ENCODE measurements around the gene PP2D1. TPM values are rescaled to one million over a fixed set of nuclear protein-coding genes. Genes with fewer than 3 reads are reported as not detected.

Gene PP2D1
- total and polyA plus RNA-seq, 9 of the 15 experiments (the other 6 are each of a cell fraction or from before 2014, with no cell fraction given): 0.07 to 0.10 TPM; not detected in 7

DNA sequence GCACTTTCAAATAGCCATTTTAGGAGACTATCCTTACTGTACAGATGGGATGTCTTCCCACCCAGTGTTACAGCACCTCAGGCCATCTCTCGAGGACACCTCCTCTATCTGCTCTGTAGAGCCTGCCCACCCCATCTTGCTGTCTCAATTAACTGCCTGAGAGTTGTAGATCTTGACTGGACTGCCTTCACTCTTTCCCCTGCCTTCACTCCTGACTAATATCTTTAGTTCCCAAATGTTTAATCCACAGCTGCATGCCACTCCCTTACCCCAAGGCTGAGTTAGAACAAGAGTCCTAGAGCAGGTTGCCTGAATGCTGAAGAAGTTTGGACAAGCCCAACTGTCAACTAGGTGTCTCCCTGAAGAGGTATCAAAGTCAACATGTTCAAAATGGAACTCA, 1.3 kb upstream of the PP2D1 start (continued):
- TF ChIP-seq, protein P1, sequence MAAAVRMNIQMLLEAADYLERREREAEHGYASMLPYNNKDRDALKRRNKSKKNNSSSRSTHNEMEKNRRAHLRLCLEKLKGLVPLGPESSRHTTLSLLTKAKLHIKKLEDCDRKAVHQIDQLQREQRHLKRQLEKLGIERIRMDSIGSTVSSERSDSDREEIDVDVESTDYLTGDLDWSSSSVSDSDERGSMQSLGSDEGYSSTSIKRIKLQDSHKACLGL (CRISPR knock-in tag; IDR thresholded peaks at IDR 0.05; ENCODE audit: borderline replicate concordance, poor library complexity, severe bottlenecking): no peak
- no peak for TF ChIP-seq POU5F1 (IDR thresholded peaks at IDR 0.05; ENCODE audit: borderline replicate concordance, low read depth, low read length, partially characterized antibody)
- TF ChIP-seq ZBED1 (IDR thresholded peaks at IDR 0.05): no peak
- no peak for TF ChIP-seq CBX3 (IDR thresholded peaks at IDR 0.05; ENCODE audit: borderline replicate concordance in 1 of 2, low read length in 2 of 2)
- no peak for TF ChIP-seq ZBTB2 (IDR thresholded peaks at IDR 0.05)
- TF ChIP-seq TEAD1 (CRISPR knock-in tag; IDR thresholded peaks at IDR 0.05): no peak
- no peak for TF ChIP-seq ZSCAN29 (IDR thresholded peaks at IDR 0.05)
- no peak for TF ChIP-seq STAT5A (IDR thresholded peaks at IDR 0.05; ENCODE audit: borderline replicate concordance, low read length)
- TF ChIP-seq ZC3H4 (CRISPR knock-in tag; IDR thresholded peaks at IDR 0.05; ENCODE audit: borderline replicate concordance): no peak
- TF ChIP-seq ARID1B (IDR thresholded peaks at IDR 0.05): peak; percentile 30; the same call in 1 of the 2 replicates

GRCh38 chr3:20008646-20009045, 3.4 kb downstream of the PP2D1 start:
- Histone ChIP-seq H3K4me3 (no peak overlapping the region), H3K27me3 (ENCODE audit: control insufficient read depth in 2 of 2, insufficient read depth in 2 of 2, low read length in 2 of 2) (no peaks in the 10 kb centered on the region), H2AFZ (ENCODE audit: low read depth, low read length) (no peak overlapping the region; the same call in 1 of the 2 replicates), H3K9ac (ENCODE audit: insufficient read depth in 1 of 2, low read depth in 2 of 2, low read length in 2 of 2) (no peak overlapping the region), H3K9me3 (replicated peaks; ENCODE audit: control insufficient read depth, insufficient read depth, low read depth, low read length) (no peaks in the 10 kb centered on the region), H3K36me3 (ENCODE audit: control insufficient read depth, insufficient read depth, low read length) (no peaks in the 10 kb centered on the region), H3K79me2 (ENCODE audit: control insufficient read depth, insufficient read depth, low read length) (no peaks in the 10 kb centered on the region), H3K27ac (ENCODE audit: extremely low read depth, low read depth, low read length) (no peak overlapping the region), H3K4me2 (ENCODE audit: insufficient read depth, low read length) (no peak overlapping the region), H4K20me1 (replicated peaks; ENCODE audit: control insufficient read depth, insufficient read depth, low read length) (no peaks in the 10 kb centered on the region), H3K4me1 (replicated peaks in 1 of 2; ENCODE audit: control insufficient read depth in 2 of 2, insufficient read depth in 2 of 2, low read length in 2 of 2) (peaks cover 5 to 8% of the 10 kb centered on the region in 2 experiments; a peak in 3 of 5 replicates), H3K9me1 (ENCODE audit: control insufficient read depth, insufficient read depth, low read length) (no peaks in the 10 kb centered on the region)
- no peak for FAIRE-seq
- 27% methylated on average over 2 of the region's 2 CpGs for WGBS (ENCODE audit: insufficient coverage, low coverage, missing lambda C conversion rate)
- peak; percentile 56 for ATAC-seq
- in situ Hi-C loops (cut with MboI): no loop called here
- POLR2A ChIA-PET: interaction anchor here (0.7 to 1.8 kb wide), 5 partner anchors 14 to 129 kb away, joined by 3 to 7 read pairs (median 4); no protein-coding TSS in a partner anchor
- intact Hi-C loops (cut with micrococcal nuclease): no loop called here
- peak in 2 of 4 experiments; percentile 13 to 28 for DNase-seq (ENCODE audit: extremely low read depth in 1 of 4, low spot score in 3 of 4)
- no TSS peak for BruUV-seq (replicated peaks)
- CTCF ChIA-PET (ENCODE audit: low intra/inter-chr PET ratio): no interaction called here
- TF ChIP-seq CTBP1 (IDR thresholded peaks at IDR 0.05; ENCODE audit: borderline replicate concordance) (peak; percentile 44; the same call in 1 of the 2 replicates), ZNF384 (IDR thresholded peaks at IDR 0.05; ENCODE audit: low read depth, low read length) (0 out of 2 replicates have a peak, but pooled peaks have one; percentile 10), TAL1 (IDR thresholded peaks at IDR 0.05) (peak; percentile 66), ARID1B (IDR thresholded peaks at IDR 0.05) (peak; percentile 77), BRD9 (IDR thresholded peaks at IDR 0.05; ENCODE audit: low read depth, partially characterized antibody) (no peak), ESRRA (IDR thresholded peaks at IDR 0.05; ENCODE audit: borderline replicate concordance, low read depth) (no peak), ZNF197 (CRISPR knock-in tag; IDR thresholded peaks at IDR 0.05; ENCODE audit: low read depth) (no peak), E4F1 (CRISPR knock-in tag; IDR thresholded peaks at IDR 0.05; ENCODE audit: borderline replicate concordance) (no peak), SMARCE1 (IDR thresholded peaks at IDR 0.05) (peak; percentile 71; the same call in 1 of the 2 replicates)

Measured in K562 (cell line).